Stimulated activated naive B cell treated with anti-CD40 and anti-IgM and Interleukin-4, amounts not matched to agents 10 μg/mL and 1 μg/mL and 100 μg/mL, for 72 hours (primary cell): ENCODE results near the gene RAB11A.
A peak's percentile ranks its signal among the peaks of the same experiment; 100 is the strongest.

Source experiments
- ATAC-seq, 2 donors: fragments of 150-1000 bp; cut with Tn5 transposase; replicated peaks; 2 replicates each; pipeline ENCODE4 v1.10.0; 2021; ENCODE audit warnings: moderate library complexity in 1 of 2
- DNase-seq: peaks from one replicate; pipeline ENCODE4 v3.0.0; 2021
- H3K27ac Mint-ChIP-seq: one replicate; pipeline ENCODE4 v1.8.0; 2022; ENCODE audit warnings: mild to moderate bottlenecking, mixed read lengths
- H3K27me3 Mint-ChIP-seq, 2 donors: one replicate each; pipeline ENCODE4 v1.8.0; 2022; ENCODE audit warnings: mixed read lengths in 2 of 2
- H3K36me3 Mint-ChIP-seq, 2 donors: one replicate each; pipeline ENCODE4 v1.8.0; 2022; ENCODE audit warnings: mixed read lengths in 2 of 2, mild to moderate bottlenecking in 1 of 2
- H3K4me1 Mint-ChIP-seq, 2 donors: one replicate each; pipeline ENCODE4 v1.8.0; 2022; ENCODE audit warnings: mixed read lengths in 2 of 2, mild to moderate bottlenecking in 1 of 2
- H3K4me3 Mint-ChIP-seq, 2 donors: one replicate each; pipeline ENCODE4 v1.8.0; 2022; ENCODE audit warnings: mild to moderate bottlenecking in 2 of 2, mixed read lengths in 2 of 2, moderate library complexity in 1 of 2
- H3K9me3 Mint-ChIP-seq, 2 donors: one replicate each; pipeline ENCODE4 v1.8.0; 2022; ENCODE audit warnings: mixed read lengths in 2 of 2, mild to moderate bottlenecking in 1 of 2

Gene RAB11A

GRCh38 chr15:65869126-65869953, at the start of gene RAB11A:
Gene RAB11A, plus strand, starts transcription at chr15:65869491. Its CDS starts 95 bp downstream, at chr15:65869586.
- Mint-ChIP-seq H3K27me3 (peaks cover 0 to 6% of the 10 kb centered on the region in 2 donors), H3K4me1 (peaks cover 17 to 36% of the 10 kb centered on the region in 2 donors), H3K9me3 (no peaks in the 10 kb centered on the region), H3K4me3 (peak within 1 kb of the TSS; percentile 97 to 98), H3K27ac (peak within 1 kb of the TSS; percentile 100), H3K36me3 (peaks cover 4 to 17% of the 10 kb centered on the region in 2 donors)
- DNase-seq (peak; percentile 95), ATAC-seq (peak; percentile 94 to 96)

- Mint-ChIP-seq H3K36me3 (peaks cover 4 to 5% of the 10 kb centered on the region in 2 donors), H3K27me3 (no peaks in the 10 kb centered on the region), H3K27ac (peak overlapping the region; percentile 97), H3K9me3 (peaks cover 5 to 6% of the 10 kb centered on the region in 2 donors), H3K4me1 (peaks cover 40 to 73% of the 10 kb centered on the region in 2 donors), H3K4me3 (no peak overlapping the region)
- DNase-seq (no peak), ATAC-seq (no peak)
Measured at GRCh38 chr15:65819563-65819960, 49.7 kb upstream of the RAB11A start.

- no peak for DNase-seq
- Mint-ChIP-seq H3K4me1 (peaks cover 41 to 70% of the 10 kb centered on the region in 2 donors), H3K9me3 (peaks cover 5% of the 10 kb centered on the region in 2 donors), H3K27me3 (no peaks in the 10 kb centered on the region), H3K27ac (peak overlapping the region; percentile 31), H3K36me3 (peaks cover 4 to 5% of the 10 kb centered on the region in 2 donors), H3K4me3 (no peak overlapping the region)
- ATAC-seq = no peak
Measured at GRCh38 chr15:65821070-65821469, 48.2 kb upstream of the RAB11A start.

- Mint-ChIP-seq H3K9me3 (no peaks in the 10 kb centered on the region), H3K27ac (no peak overlapping the region), H3K36me3 (no peaks in the 10 kb centered on the region), H3K4me1 (peaks cover 38 to 64% of the 10 kb centered on the region in 2 donors), H3K4me3 (no peak overlapping the region), H3K27me3 (no peaks in the 10 kb centered on the region)
- no peak for ATAC-seq
- DNase-seq = no peak
Measured at GRCh38 chr15:65822316-65822715, 47.0 kb upstream of the RAB11A start.

- Mint-ChIP-seq H3K9me3 (no peaks in the 10 kb centered on the region), H3K36me3 (no peaks in the 10 kb centered on the region), H3K27ac (peak overlapping the region; percentile 56), H3K4me3 (no peak overlapping the region), H3K27me3 (no peaks in the 10 kb centered on the region), H3K4me1 (peaks cover 40 to 64% of the 10 kb centered on the region in 2 donors)
- ATAC-seq = peak; percentile 47 to 66
- DNase-seq = no peak
Measured at GRCh38 chr15:65824031-65824743, 45.1 kb upstream of the RAB11A start.

GRCh38 chr15:65824941-65825544, 44.2 kb upstream of the RAB11A start:
- Mint-ChIP-seq H3K4me3 (no peak overlapping the region), H3K9me3 (no peaks in the 10 kb centered on the region), H3K36me3 (no peaks in the 10 kb centered on the region), H3K27ac (no peak overlapping the region), H3K27me3 (no peaks in the 10 kb centered on the region), H3K4me1 (peaks cover 35 to 61% of the 10 kb centered on the region in 2 donors)
- no peak for ATAC-seq
- no peak for DNase-seq

GRCh38 chr15:65827065-65827464, 42.2 kb upstream of the RAB11A start:
- Mint-ChIP-seq H3K9me3 (no peaks in the 10 kb centered on the region), H3K36me3 (no peaks in the 10 kb centered on the region), H3K4me3 (peak overlapping the region; percentile 36 to 60), H3K27me3 (no peaks in the 10 kb centered on the region), H3K4me1 (peaks cover 28 to 48% of the 10 kb centered on the region in 2 donors), H3K27ac (peak overlapping the region; percentile 79)
- ATAC-seq (no peak), DNase-seq (no peak)

GRCh38 chr15:65828585-65828984, 40.7 kb upstream of the RAB11A start:
- H3K27ac Mint-ChIP-seq = no peak overlapping the region
- no peaks in the 10 kb centered on the region for H3K27me3 Mint-ChIP-seq
- no peak for DNase-seq

GRCh38 chr15:65829130-65829764, 40.0 kb upstream of the RAB11A start:
- H3K4me1 Mint-ChIP-seq = peaks cover 39 to 60% of the 10 kb centered on the region in 2 donors
- no peaks in the 10 kb centered on the region for H3K36me3 Mint-ChIP-seq
- DNase-seq (no peak), ATAC-seq (no peak)
- no peaks in the 10 kb centered on the region for H3K27me3 Mint-ChIP-seq
- H3K9me3 Mint-ChIP-seq = no peaks in the 10 kb centered on the region
- H3K4me3 Mint-ChIP-seq = no peak overlapping the region
- no peak overlapping the region for H3K27ac Mint-ChIP-seq

More at GRCh38 chr15:65828585-65828984, 40.7 kb upstream of the RAB11A start:
- no peaks in the 10 kb centered on the region for H3K9me3 Mint-ChIP-seq
- no peak for ATAC-seq
- H3K4me3 Mint-ChIP-seq = no peak overlapping the region
- peaks cover 38 to 60% of the 10 kb centered on the region in 2 donors for H3K4me1 Mint-ChIP-seq
- no peaks in the 10 kb centered on the region for H3K36me3 Mint-ChIP-seq

- DNase-seq (peak; percentile 47), ATAC-seq (peak; percentile 73 to 75)
- H3K4me3 Mint-ChIP-seq = peak overlapping the region; percentile 82 to 86
- peak overlapping the region; percentile 98 for H3K27ac Mint-ChIP-seq
- no peaks in the 10 kb centered on the region for H3K9me3 Mint-ChIP-seq
- H3K27me3 Mint-ChIP-seq = no peaks in the 10 kb centered on the region
- peaks cover 40 to 63% of the 10 kb centered on the region in 2 donors for H3K4me1 Mint-ChIP-seq
- no peaks in the 10 kb centered on the region for H3K36me3 Mint-ChIP-seq
Measured at GRCh38 chr15:65832549-65833364, 36.5 kb upstream of the RAB11A start.

GRCh38 chr15:65833501-65834205, 35.6 kb upstream of the RAB11A start:
- no peaks in the 10 kb centered on the region for H3K9me3 Mint-ChIP-seq
- H3K36me3 Mint-ChIP-seq = no peaks in the 10 kb centered on the region
- peaks cover 36 to 57% of the 10 kb centered on the region in 2 donors for H3K4me1 Mint-ChIP-seq
- peak overlapping the region; percentile 82 to 86 for H3K4me3 Mint-ChIP-seq
- H3K27me3 Mint-ChIP-seq = no peaks in the 10 kb centered on the region
- no peak for DNase-seq
- ATAC-seq = peak; percentile 68 to 77
- H3K27ac Mint-ChIP-seq = peak overlapping the region; percentile 98

GRCh38 chr15:65834603-65835282, 34.5 kb upstream of the RAB11A start:
- H3K27ac Mint-ChIP-seq = peak overlapping the region; percentile 10
- DNase-seq (no peak), ATAC-seq (no peak)
- H3K4me3 Mint-ChIP-seq = no peak overlapping the region
- H3K36me3 Mint-ChIP-seq = no peaks in the 10 kb centered on the region
- peaks cover 31 to 46% of the 10 kb centered on the region in 2 donors for H3K4me1 Mint-ChIP-seq
- no peaks in the 10 kb centered on the region for H3K9me3 Mint-ChIP-seq
- no peaks in the 10 kb centered on the region for H3K27me3 Mint-ChIP-seq
